Myometrial cell (primary cell): ENCODE measurements around the gene OR2T29. TPM values are rescaled to one million over a fixed set of nuclear protein-coding genes. Genes with fewer than 3 reads are reported as not detected.

Source experiments
- total RNA-seq: library from RNA; depleted of rRNA; stranded (reverse); fragments of >200 nt; gene quantifications from 2 replicates; pipeline ENCODE4 v1.2.3, GENCODE V29; 2015

The OR2T29 gene
- total RNA-seq: not detected in 2 replicates

GRCh38 chr1:248562672-248563071, at the start of gene OR2T29:
Gene OR2T29 (minus strand): TSS chr1:248562772. CDS start chr1:248559491, 3,281 bp downstream.

GRCh38 chr1:248597589-248597988, 35.0 kb upstream of the OR2T29 start, which contains the start of gene OR2T10:
Gene OR2T10 (minus strand): TSS chr1:248597700. CDS start chr1:248593768, 3,932 bp downstream.

GRCh38 chr1:248574657-248575056, 12.1 kb upstream of the OR2T29 start, which contains the start of gene OR2T34:
Gene OR2T34 (minus strand): TSS chr1:248574757. CDS start chr1:248574757, 0 bp downstream.

GRCh38 chr1:248507773-248508172, 54.8 kb downstream of the OR2T29 start, which contains the start of gene OR2G6:
Gene OR2G6 (plus strand): TSS chr1:248508073. CDS start chr1:248521647, 13,574 bp downstream.

Other genes starting within 250 kb of the OR2T29 start
- not detected in 2 replicates for gene OR2M7, start 238.2 kb downstream of the OR2T29 start, total RNA-seq
- not detected in 2 replicates for gene OR14C36, start 214.0 kb downstream of the OR2T29 start, total RNA-seq
- gene OR2T4, start 201.1 kb downstream of the OR2T29 start, total RNA-seq: not detected in 2 replicates
- not detected in 2 replicates for gene OR2T6, start 187.0 kb downstream of the OR2T29 start, total RNA-seq
- not detected in 2 replicates for gene OR2T1, start 159.7 kb downstream of the OR2T29 start, total RNA-seq
- gene OR2T2, start 117.1 kb downstream of the OR2T29 start, total RNA-seq: not detected in 2 replicates
- not detected in 2 replicates for gene OR2T3, start 89.4 kb downstream of the OR2T29 start, total RNA-seq
- gene OR2T5, start 74.2 kb downstream of the OR2T29 start, total RNA-seq: not detected in 2 replicates
- gene OR2G6, start 54.7 kb downstream of the OR2T29 start, total RNA-seq: not detected in 2 replicates
- gene OR2T34, start 12.0 kb upstream of the OR2T29 start, total RNA-seq: not detected in 2 replicates
- not detected in 2 replicates for gene OR2T10, start 34.9 kb upstream of the OR2T29 start, total RNA-seq
- gene OR2T11, start 72.3 kb upstream of the OR2T29 start, total RNA-seq: not detected in 2 replicates
- not detected in 2 replicates for gene OR2T35, start 82.5 kb upstream of the OR2T29 start, total RNA-seq
- gene OR2T27, start 92.8 kb upstream of the OR2T29 start, total RNA-seq: not detected in 2 replicates
- not detected in 2 replicates for gene OR14I1, start 140.0 kb upstream of the OR2T29 start, total RNA-seq
- not detected in 2 replicates for gene LYPD8, start 193.0 kb upstream of the OR2T29 start, total RNA-seq